CD14-positive monocyte (primary cell): ENCODE data around the gene GAREM1. TPM values are rescaled to one million over a fixed set of nuclear protein-coding genes. Genes with fewer than 3 reads are reported as not detected.

Experiments
- DNase-seq, 3 donors: peaks; one replicate each; pipeline ENCODE4 v3.0.0-alpha.2; 2011 to 2022
- H2AFZ ChIP-seq: 2 replicates; pipeline ENCODE4 v1.6.0; 2012; ENCODE audit warnings: mild to moderate bottlenecking, low read depth, low read length, inconsistent platforms; ENCODE audit not compliant: insufficient read depth, poor library complexity, severe bottlenecking
- H3K27ac ChIP-seq, 2 donors: 1 replicate in 1 of 2; 2 replicates in 1 of 2; pipeline ENCODE4 v1.5.1; 2012 to 2013; ENCODE audit warnings: low read length in 2 of 2, control low read depth in 1 of 2, inconsistent platforms in 1 of 2, low read depth in 1 of 2, mild to moderate bottlenecking in 1 of 2
- H3K27me3 ChIP-seq, 2 donors: one replicate each; pipeline versions ENCODE4 v1.6.0 to v1.6.1; 2011 to 2013; ENCODE audit warnings: low read length in 2 of 2; ENCODE audit not compliant: control insufficient read depth in 2 of 2, insufficient read depth in 2 of 2
- H3K36me3 ChIP-seq, 2 donors: replicated peaks in 1 of 2; 1 replicate in 1 of 2; 2 replicates in 1 of 2; pipeline versions ENCODE4 v1.5.1 to v1.6.1; 2012 to 2013; ENCODE audit warnings: low read length in 2 of 2, control low read depth in 1 of 2, inconsistent platforms in 1 of 2, mild to moderate bottlenecking in 1 of 2; ENCODE audit not compliant: insufficient read depth in 2 of 2, control insufficient read depth in 1 of 2
- H3K4me1 ChIP-seq, 2 donors: 1 replicate in 1 of 2; 2 replicates in 1 of 2; pipeline versions ENCODE4 v1.5.1 to v1.6.1; 2012 to 2013; ENCODE audit warnings: low read length in 2 of 2, control low read depth in 1 of 2, inconsistent platforms in 1 of 2, mild to moderate bottlenecking in 1 of 2, moderate library complexity in 1 of 2; ENCODE audit not compliant: insufficient read depth in 2 of 2, control insufficient read depth in 1 of 2
- H3K4me2 ChIP-seq: replicated peaks from 2 replicates; pipeline ENCODE3; 2012; ENCODE audit warnings: low read length, moderate library complexity, mild to moderate bottlenecking; ENCODE audit not compliant: poor library complexity, severe bottlenecking; ENCODE audit errors: extremely low read depth
- H3K4me3 ChIP-seq, 3 experiments: fragments of 200-600 bp in 1 of 3; sonication (generic) in 1 of 3; replicated peaks in 1 of 3; 1 replicate in 2 of 3; 2 replicates in 1 of 3; pipeline ENCODE4 v1.5.1; 2011 to 2013; ENCODE audit warnings: low read length in 3 of 3, mild to moderate bottlenecking in 3 of 3, control low read depth in 2 of 3, low read depth in 2 of 3, inconsistent platforms in 1 of 3, moderate library complexity in 1 of 3
- H3K79me2 ChIP-seq: 2 replicates; pipeline ENCODE4 v1.6.0; 2012; ENCODE audit warnings: mild to moderate bottlenecking, control low read depth, inconsistent platforms, low read length, moderate library complexity; ENCODE audit not compliant: insufficient read depth
- H3K9ac ChIP-seq: 2 replicates; pipeline ENCODE4 v1.6.0; 2017; ENCODE audit warnings: low read length, mild to moderate bottlenecking; ENCODE audit not compliant: insufficient read depth, poor library complexity, severe bottlenecking
- H3K9me3 ChIP-seq, 2 donors: replicated peaks in 1 of 2; 1 replicate in 1 of 2; 2 replicates in 1 of 2; pipeline versions ENCODE4 v1.5.1 to v1.6.1; 2012 to 2013; ENCODE audit warnings: low read length in 2 of 2, control low read depth in 1 of 2; ENCODE audit not compliant: control insufficient read depth in 1 of 2, insufficient read depth in 1 of 2
- H4K20me1 ChIP-seq: 2 replicates; pipeline ENCODE4 v1.6.0; 2012; ENCODE audit warnings: mild to moderate bottlenecking, low read length, control low read depth, moderate library complexity; ENCODE audit not compliant: insufficient read depth
- H3K27ac Mint-ChIP-seq, 7 donors: one replicate each; pipeline ENCODE4 v1.8.0; 2020; ENCODE audit warnings: mild to moderate bottlenecking in 7 of 7, mixed read lengths in 7 of 7, moderate library complexity in 6 of 7, inconsistent platforms in 2 of 7
- H3K27me3 Mint-ChIP-seq, 3 donors: one replicate each; pipeline ENCODE4 v1.8.0; 2021 to 2022; ENCODE audit warnings: low read depth in 3 of 3, mild to moderate bottlenecking in 3 of 3, mixed read lengths in 3 of 3, moderate library complexity in 3 of 3, inconsistent platforms in 1 of 3
- H3K36me3 Mint-ChIP-seq, 2 donors: one replicate each; pipeline ENCODE4 v1.8.0; 2020; ENCODE audit warnings: mixed read lengths in 2 of 2, inconsistent platforms in 1 of 2, mild to moderate bottlenecking in 1 of 2
- H3K4me1 Mint-ChIP-seq: one replicate; pipeline ENCODE4 v1.8.0; 2020; ENCODE audit warnings: mild to moderate bottlenecking, mixed read lengths
- H3K4me3 Mint-ChIP-seq, 2 donors: one replicate each; pipeline ENCODE4 v1.8.0; 2020; ENCODE audit warnings: mild to moderate bottlenecking in 2 of 2, mixed read lengths in 2 of 2, moderate library complexity in 1 of 2
- H3K9me3 Mint-ChIP-seq, 7 donors: one replicate each; pipeline ENCODE4 v1.8.0; 2020 to 2022; ENCODE audit warnings: mixed read lengths in 7 of 7, mild to moderate bottlenecking in 6 of 7, moderate library complexity in 6 of 7, inconsistent platforms in 2 of 7
- WGBS: methylation state at CpG from one replicate; pipeline ENCODE4 v1.1.5; 2013; ENCODE audit warnings: missing lambda C conversion rate; ENCODE audit not compliant: insufficient coverage; 5-methylcytosine and 5-hydroxymethylcytosine counted together
- intact Hi-C, 2 donors: fragments of 100-400 bp; cut with micrococcal nuclease; formaldehyde crosslinking; loops; one replicate each; pipeline versions ENCODE4 v1.15.0 to v1.15.1; 2023
- polyA plus RNA-seq, 3 donors: library from polyadenylated mRNA; depleted of rRNA in 1 of 3; unstranded in 2 of 3; stranded (reverse) in 1 of 3; fragments of 300-500 nt in 2 of 3; fragments of >200 nt in 1 of 3; fragmentation: Illumina TruSeq in 2 of 3; gene quantifications; 1 replicate in 2 of 3; 2 replicates in 1 of 3; pipeline ENCODE4 v1.2.3, GENCODE V29; 2012 to 2021
- TF ChIP-seq, protein P1 (sequence below): fragments of 200-600 bp; IDR thresholded peaks from one replicate; pipeline ENCODE4 v1.8.0; 2022; ENCODE audit warnings: antibody characterized with exemption, mild to moderate bottlenecking

The GAREM1 gene
- polyA plus RNA-seq, 3 donors: 0.24 TPM; not detected in 2

DNA sequence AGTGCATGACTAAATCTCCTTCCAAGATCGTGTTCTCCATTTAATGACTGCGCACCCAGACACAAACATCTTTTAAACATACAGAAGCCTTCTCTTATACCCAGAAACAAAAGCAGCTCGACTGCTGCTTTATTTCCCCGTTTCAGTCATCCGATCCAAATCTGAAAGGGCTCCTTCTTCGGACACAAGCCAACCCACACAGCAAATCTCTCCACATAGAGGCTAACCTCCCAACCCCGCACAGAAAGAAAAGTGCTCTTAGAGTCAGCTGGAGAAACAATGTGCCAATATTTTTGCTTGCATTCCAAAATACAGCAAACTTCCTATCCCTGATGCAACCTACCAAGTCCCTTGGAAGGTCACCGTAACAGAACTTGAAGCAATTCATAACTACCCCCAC lies 29.1 kb downstream of the GAREM1 start:
- no peaks in the 10 kb centered on the region for H3K9me3 ChIP-seq
- no peak overlapping the region for H3K27ac ChIP-seq
- no peaks in the 10 kb centered on the region for H3K36me3 Mint-ChIP-seq
- no peaks in the 10 kb centered on the region for H4K20me1 ChIP-seq
- no peaks in the 10 kb centered on the region for H3K4me1 Mint-ChIP-seq
- no peak for DNase-seq
- no peak overlapping the region for H2AFZ ChIP-seq
- TF ChIP-seq, protein P1, sequence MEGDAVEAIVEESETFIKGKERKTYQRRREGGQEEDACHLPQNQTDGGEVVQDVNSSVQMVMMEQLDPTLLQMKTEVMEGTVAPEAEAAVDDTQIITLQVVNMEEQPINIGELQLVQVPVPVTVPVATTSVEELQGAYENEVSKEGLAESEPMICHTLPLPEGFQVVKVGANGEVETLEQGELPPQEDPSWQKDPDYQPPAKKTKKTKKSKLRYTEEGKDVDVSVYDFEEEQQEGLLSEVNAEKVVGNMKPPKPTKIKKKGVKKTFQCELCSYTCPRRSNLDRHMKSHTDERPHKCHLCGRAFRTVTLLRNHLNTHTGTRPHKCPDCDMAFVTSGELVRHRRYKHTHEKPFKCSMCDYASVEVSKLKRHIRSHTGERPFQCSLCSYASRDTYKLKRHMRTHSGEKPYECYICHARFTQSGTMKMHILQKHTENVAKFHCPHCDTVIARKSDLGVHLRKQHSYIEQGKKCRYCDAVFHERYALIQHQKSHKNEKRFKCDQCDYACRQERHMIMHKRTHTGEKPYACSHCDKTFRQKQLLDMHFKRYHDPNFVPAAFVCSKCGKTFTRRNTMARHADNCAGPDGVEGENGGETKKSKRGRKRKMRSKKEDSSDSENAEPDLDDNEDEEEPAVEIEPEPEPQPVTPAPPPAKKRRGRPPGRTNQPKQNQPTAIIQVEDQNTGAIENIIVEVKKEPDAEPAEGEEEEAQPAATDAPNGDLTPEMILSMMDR: no peak
- no peak overlapping the region for H3K9ac ChIP-seq
- no peaks in the 10 kb centered on the region for H3K9me3 Mint-ChIP-seq
- no peaks in the 10 kb centered on the region for H3K4me1 ChIP-seq
- H3K27me3 ChIP-seq: no peaks in the 10 kb centered on the region
- H3K27ac Mint-ChIP-seq: no peak overlapping the region
- WGBS: 98% methylated on average over 8 of the region's 8 CpGs
- H3K36me3 ChIP-seq: no peaks in the 10 kb centered on the region
- H3K79me2 ChIP-seq: no peaks in the 10 kb centered on the region
- H3K4me2 ChIP-seq: no peak overlapping the region
- H3K27me3 Mint-ChIP-seq: peaks cover 0 to 5% (median 4%) of the 10 kb centered on the region in 3 donors
- no peak overlapping the region for H3K4me3 Mint-ChIP-seq
- no peak overlapping the region for H3K4me3 ChIP-seq
- intact Hi-C loops: no loop called here

DNA sequence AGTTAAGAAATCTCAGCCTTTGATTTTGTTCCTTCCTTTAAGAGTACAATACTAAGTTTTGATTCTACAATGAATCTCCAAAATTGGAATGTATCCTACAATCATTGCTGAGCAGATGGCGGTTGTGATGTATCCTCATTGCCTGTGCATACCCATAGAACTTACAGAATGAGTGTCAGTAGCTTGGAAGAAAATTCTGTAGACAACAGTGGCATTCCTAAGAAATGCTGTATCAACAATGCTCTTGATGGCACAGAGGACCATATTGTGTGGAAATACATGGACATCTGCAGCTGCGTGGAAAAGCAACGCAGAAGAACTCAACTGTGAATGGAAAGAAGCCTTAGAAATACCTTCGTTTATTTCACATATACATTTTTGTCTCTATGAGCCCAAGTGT lies 30.2 kb downstream of the GAREM1 start:
- Histone ChIP-seq H3K9ac (no peak overlapping the region), H3K27me3 (no peaks in the 10 kb centered on the region), H3K4me1 (no peaks in the 10 kb centered on the region), H3K4me2 (no peak overlapping the region), H2AFZ (no peak overlapping the region), H3K79me2 (no peaks in the 10 kb centered on the region), H3K4me3 (no peak overlapping the region), H3K27ac (no peak overlapping the region), H3K36me3 (no peaks in the 10 kb centered on the region), H3K9me3 (no peaks in the 10 kb centered on the region), H4K20me1 (no peaks in the 10 kb centered on the region)
- DNase-seq: no peak
- Mint-ChIP-seq H3K27me3 (peaks cover 3 to 7% (median 4%) of the 10 kb centered on the region in 3 donors), H3K27ac (no peak overlapping the region), H3K36me3 (no peaks in the 10 kb centered on the region), H3K9me3 (no peaks in the 10 kb centered on the region), H3K4me1 (no peaks in the 10 kb centered on the region), H3K4me3 (no peak overlapping the region)
- TF ChIP-seq, protein P1: no peak
- no CpG with 5 or more reads among the region's 4 CpGs for WGBS
- intact Hi-C loops: no loop called here
